Uterus (tissue), 4 donors: ENCODE data around the gene CD48. TPM values are rescaled to one million over a fixed set of nuclear protein-coding genes. Genes with fewer than 3 reads are reported as not detected.

Source experiments
- DNase-seq, 2 donors: peaks; one replicate each; pipeline ENCODE4 v3.0.0-alpha.2; 2019 to 2020
- H3K27ac ChIP-seq, 2 donors: fragments of 200-600 bp; sonication (generic); 1 replicate in 1 of 2; 2 replicates in 1 of 2; pipeline ENCODE4 v1.5.1; 2016 to 2018
- H3K27me3 ChIP-seq, 2 donors: fragments of 200-600 bp; sonication (generic); one replicate each; pipeline ENCODE4 v1.5.1; 2018 to 2019; ENCODE audit warnings: control low read depth in 1 of 2
- H3K36me3 ChIP-seq, 2 donors: fragments of 200-600 bp; sonication (generic); one replicate each; pipeline ENCODE4 v1.5.1; 2019; ENCODE audit warnings: control low read depth in 1 of 2
- H3K4me1 ChIP-seq, 2 donors: fragments of 200-600 bp; sonication (generic); one replicate each; pipeline ENCODE4 v1.5.1; 2018 to 2019; ENCODE audit warnings: control low read depth in 1 of 2
- H3K4me3 ChIP-seq, 2 donors: fragments of 200-600 bp; sonication (generic); 1 replicate in 1 of 2; 2 replicates in 1 of 2; pipeline ENCODE4 v1.5.1; 2018 to 2019; ENCODE audit warnings: mild to moderate bottlenecking in 1 of 2
- H3K9me3 ChIP-seq, 2 donors: fragments of 200-600 bp; sonication (generic); one replicate each; pipeline ENCODE4 v1.5.1; 2019; ENCODE audit warnings: control low read depth in 1 of 2
- POLR2A ChIP-seq, 2 donors: fragments of 450-650 bp; IDR thresholded peaks; one replicate each; pipeline ENCODE4 v1.6.1; 2016; ENCODE audit warnings: antibody characterized with exemption in 2 of 2, mild to moderate bottlenecking in 1 of 2, moderate library complexity in 1 of 2
- intact Hi-C: fragments of 100-400 bp; cut with DNase I; formaldehyde crosslinking; loops from one replicate; pipeline ENCODE4 v1.15.1; 2023; ENCODE audit warnings: low total_unique reads
- total RNA-seq, 4 donors: library from RNA; depleted of rRNA in 3 of 4; stranded (reverse); fragments of >200 nt in 3 of 4; gene quantifications; one replicate each; pipeline versions ENCODE4 v1.1.0 to v1.2.4, GENCODE V29; 2014 to 2023
- TF ChIP-seq, protein P1 (sequence below), 4 experiments: fragments of 200-600 bp in 2 of 4; fragments of 450-650 bp in 2 of 4; sonication (generic) in 2 of 4; IDR thresholded peaks; one replicate each; pipeline ENCODE4 v1.5.1; 2016 to 2019; ENCODE audit warnings: antibody characterized with exemption in 4 of 4, mild to moderate bottlenecking in 2 of 4, moderate library complexity in 1 of 4
- donor health status: DM: yes; HTN: yes; CAD: no.

The CD48 gene
- total RNA-seq, 4 donors from 2014 or later = 0.51 to 10.0 (median 2.6) TPM

DNA sequence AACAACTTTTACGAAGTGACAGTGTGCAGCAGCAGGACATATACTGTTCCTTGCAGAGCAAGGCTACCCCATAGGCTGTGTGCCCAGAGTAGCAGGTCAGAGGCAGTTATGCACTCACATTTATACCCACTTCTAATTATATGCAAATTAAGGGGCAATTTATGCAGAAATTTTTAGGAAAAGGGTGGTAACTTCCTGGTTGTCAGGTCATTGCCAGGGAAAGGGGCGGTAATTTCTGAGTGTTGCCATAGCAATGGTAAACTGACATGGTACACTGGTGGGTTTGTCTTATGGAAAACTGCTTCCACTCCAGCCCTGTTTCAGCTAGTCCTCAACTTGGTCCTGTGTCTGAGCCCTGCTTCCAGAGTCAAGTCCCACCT lies 52.8 kb downstream of the CD48 start:
- no peak overlapping the region for H3K4me3 ChIP-seq
- H3K27me3 ChIP-seq = no peaks in the 10 kb centered on the region
- intact Hi-C loops = no loop called here
- H3K27ac ChIP-seq = no peak overlapping the region
- no peak for TF ChIP-seq POLR2A (IDR thresholded peaks at IDR 0.05)
- H3K4me1 ChIP-seq = no peaks in the 10 kb centered on the region
- DNase-seq = no peak
- H3K36me3 ChIP-seq = no peaks in the 10 kb centered on the region
- no peaks in the 10 kb centered on the region for H3K9me3 ChIP-seq

DNA sequence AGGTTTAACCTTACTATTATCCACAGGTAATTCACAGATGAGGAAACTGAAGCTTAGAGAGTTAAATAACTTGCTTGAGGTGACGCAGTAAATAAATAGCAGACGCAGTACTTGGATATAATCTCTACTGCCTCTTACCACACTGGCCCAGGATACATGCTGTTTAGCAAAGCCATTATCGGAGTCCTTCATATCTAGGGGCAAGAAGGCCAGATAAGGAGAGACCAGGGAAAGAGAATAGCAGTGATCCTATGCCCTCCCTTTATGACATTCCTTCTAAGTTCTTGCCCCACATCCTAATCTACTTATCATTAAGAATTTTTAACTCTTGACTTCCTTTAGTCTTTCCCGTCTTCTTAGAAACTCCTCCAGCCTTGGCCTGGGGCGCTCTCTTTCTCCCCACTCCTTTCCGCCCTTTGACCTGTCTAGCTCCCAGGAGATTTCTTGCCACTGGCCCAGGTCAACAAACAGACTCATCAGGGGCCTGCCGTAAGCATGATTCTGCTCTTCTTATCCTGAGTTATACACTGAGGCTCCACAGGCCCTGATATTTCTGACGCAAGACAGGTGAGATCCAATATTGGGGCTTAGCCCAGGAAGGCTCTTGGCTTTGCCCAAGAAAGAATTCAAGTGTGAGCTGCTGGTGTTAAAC lies 53.3 kb downstream of the CD48 start:
- intact Hi-C loops = no loop called here
- Histone ChIP-seq H3K36me3 (no peaks in the 10 kb centered on the region), H3K4me3 (no peak overlapping the region), H3K9me3 (no peaks in the 10 kb centered on the region), H3K27me3 (no peaks in the 10 kb centered on the region), H3K4me1 (no peaks in the 10 kb centered on the region), H3K27ac (no peak overlapping the region)
- DNase-seq = no peak
- no peak for TF ChIP-seq POLR2A (IDR thresholded peaks at IDR 0.05)
- TF ChIP-seq, protein P1, sequence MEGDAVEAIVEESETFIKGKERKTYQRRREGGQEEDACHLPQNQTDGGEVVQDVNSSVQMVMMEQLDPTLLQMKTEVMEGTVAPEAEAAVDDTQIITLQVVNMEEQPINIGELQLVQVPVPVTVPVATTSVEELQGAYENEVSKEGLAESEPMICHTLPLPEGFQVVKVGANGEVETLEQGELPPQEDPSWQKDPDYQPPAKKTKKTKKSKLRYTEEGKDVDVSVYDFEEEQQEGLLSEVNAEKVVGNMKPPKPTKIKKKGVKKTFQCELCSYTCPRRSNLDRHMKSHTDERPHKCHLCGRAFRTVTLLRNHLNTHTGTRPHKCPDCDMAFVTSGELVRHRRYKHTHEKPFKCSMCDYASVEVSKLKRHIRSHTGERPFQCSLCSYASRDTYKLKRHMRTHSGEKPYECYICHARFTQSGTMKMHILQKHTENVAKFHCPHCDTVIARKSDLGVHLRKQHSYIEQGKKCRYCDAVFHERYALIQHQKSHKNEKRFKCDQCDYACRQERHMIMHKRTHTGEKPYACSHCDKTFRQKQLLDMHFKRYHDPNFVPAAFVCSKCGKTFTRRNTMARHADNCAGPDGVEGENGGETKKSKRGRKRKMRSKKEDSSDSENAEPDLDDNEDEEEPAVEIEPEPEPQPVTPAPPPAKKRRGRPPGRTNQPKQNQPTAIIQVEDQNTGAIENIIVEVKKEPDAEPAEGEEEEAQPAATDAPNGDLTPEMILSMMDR (IDR thresholded peaks at IDR 0.05) = no peak

DNA sequence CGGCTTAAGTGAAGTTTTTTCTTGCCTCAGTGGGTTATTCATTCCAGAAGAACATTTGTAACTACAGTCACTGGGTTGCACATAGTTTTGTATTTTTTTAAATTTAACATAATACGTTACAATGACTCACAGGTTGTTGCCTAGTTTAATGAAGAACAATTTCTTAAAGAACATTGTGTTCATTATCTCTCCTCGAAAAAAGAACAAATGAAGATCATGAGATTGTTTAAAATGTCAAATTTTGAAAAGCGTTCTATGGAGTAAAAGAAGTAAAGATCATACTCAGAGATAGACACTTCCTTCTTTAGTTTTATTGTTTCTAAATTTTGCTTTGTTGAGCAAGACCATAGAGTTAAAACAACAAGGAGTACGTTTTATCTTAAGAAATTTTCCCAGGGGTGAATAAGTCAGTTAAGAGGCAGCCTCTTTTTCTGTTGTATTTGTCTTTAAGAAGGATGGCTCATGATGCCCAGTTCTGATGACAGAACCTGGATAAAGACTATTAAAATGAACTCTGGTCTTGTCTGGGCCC lies 54.3 kb downstream of the CD48 start:
- no peak overlapping the region for H3K4me3 ChIP-seq
- H3K27ac ChIP-seq = no peak overlapping the region
- no peaks in the 10 kb centered on the region for H3K9me3 ChIP-seq
- intact Hi-C loops = no loop called here
- no peaks in the 10 kb centered on the region for H3K4me1 ChIP-seq
- TF ChIP-seq, protein P1 (IDR thresholded peaks at IDR 0.05) = no peak
- TF ChIP-seq POLR2A (IDR thresholded peaks at IDR 0.05) = no peak
- no peak for DNase-seq
- no peaks in the 10 kb centered on the region for H3K27me3 ChIP-seq
- no peaks in the 10 kb centered on the region for H3K36me3 ChIP-seq

DNA sequence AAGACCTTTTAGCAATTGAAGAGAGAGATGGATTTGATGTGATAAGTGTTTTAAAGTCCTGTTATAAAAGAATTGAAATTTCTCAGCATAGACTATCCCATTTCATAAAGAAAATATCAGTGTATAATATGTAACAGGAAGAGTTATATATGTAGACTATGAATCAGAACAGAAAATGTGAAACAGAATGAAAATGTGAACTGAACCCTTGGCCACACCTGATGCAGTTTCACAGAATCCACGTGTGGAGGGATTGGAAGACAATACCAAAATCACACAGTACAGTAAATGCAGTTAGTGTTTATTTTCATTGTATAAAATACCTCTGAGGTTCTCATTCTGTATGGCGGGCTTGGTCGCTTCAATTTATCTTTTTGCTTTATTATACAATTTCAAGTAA lies 54.9 kb downstream of the CD48 start:
- Histone ChIP-seq H3K27me3 (no peaks in the 10 kb centered on the region), H3K27ac (no peak overlapping the region), H3K36me3 (no peaks in the 10 kb centered on the region), H3K4me3 (no peak overlapping the region), H3K9me3 (no peaks in the 10 kb centered on the region), H3K4me1 (no peaks in the 10 kb centered on the region)
- TF ChIP-seq, protein P1 (IDR thresholded peaks at IDR 0.05) = no peak
- no peak for TF ChIP-seq POLR2A (IDR thresholded peaks at IDR 0.05)
- no peak for DNase-seq
- intact Hi-C loops = no loop called here

DNA sequence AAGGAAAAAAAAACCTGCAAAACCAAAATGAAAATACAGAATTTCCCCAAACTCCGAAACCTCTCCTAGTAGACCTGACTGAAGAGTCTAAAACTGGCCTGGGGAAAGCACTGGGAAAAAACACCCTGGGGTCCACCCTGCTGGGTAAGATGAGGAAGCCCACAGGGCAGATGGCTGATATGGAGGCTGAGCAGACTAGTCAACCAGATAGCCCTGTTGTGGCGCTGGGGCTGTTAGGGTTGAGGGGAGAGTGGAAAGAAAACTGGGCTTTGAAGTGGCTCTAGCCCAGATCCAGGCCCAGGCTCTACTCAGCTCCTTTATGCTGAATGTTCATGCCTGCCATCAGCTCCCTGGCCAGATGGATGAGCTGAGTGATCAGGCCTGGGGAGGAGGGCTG lies 58.0 kb downstream of the CD48 start:
- Histone ChIP-seq H3K9me3 (no peaks in the 10 kb centered on the region), H3K27ac (no peak overlapping the region), H3K4me1 (no peaks in the 10 kb centered on the region), H3K27me3 (no peaks in the 10 kb centered on the region), H3K4me3 (no peak overlapping the region), H3K36me3 (no peaks in the 10 kb centered on the region)
- intact Hi-C loops = no loop called here
- DNase-seq = no peak
- TF ChIP-seq, protein P1 (IDR thresholded peaks at IDR 0.05) = no peak
- no peak for TF ChIP-seq POLR2A (IDR thresholded peaks at IDR 0.05)
